ENCODE data around the gene NPIPA8. TPM values are rescaled to one million over a fixed set of nuclear protein-coding genes. Genes with fewer than 3 reads are reported as not detected.
"Not testable (repeated sequence)": the region's sequence is repeated elsewhere in the genome, so short reads cannot be mapped to it uniquely, and the experiment has no call there.

NPIPA8 gene
- total RNA-seq, 1 donor from 2014 or later, result 0.56 TPM

- not testable (repeated sequence) for H3K4me1 Mint-ChIP-seq (ENCODE audit: unreplicated experiment); H3K9me3 Mint-ChIP-seq (ENCODE audit: unreplicated experiment); H3K27ac Mint-ChIP-seq (ENCODE audit: unreplicated experiment); DNase-seq (ENCODE audit: extremely low spot score, unreplicated experiment); H3K4me3 Mint-ChIP-seq (ENCODE audit: unreplicated experiment); H3K36me3 Mint-ChIP-seq (ENCODE audit: unreplicated experiment); H3K27me3 Mint-ChIP-seq (ENCODE audit: unreplicated experiment)
Observed at GRCh38 chr16:18307241-18307640, 29.3 kb downstream of the NPIPA8 start.

- H3K9me3 Mint-ChIP-seq (ENCODE audit: unreplicated experiment); H3K27ac Mint-ChIP-seq (ENCODE audit: unreplicated experiment); H3K27me3 Mint-ChIP-seq (ENCODE audit: unreplicated experiment); DNase-seq (ENCODE audit: extremely low spot score, unreplicated experiment); H3K36me3 Mint-ChIP-seq (ENCODE audit: unreplicated experiment); H3K4me1 Mint-ChIP-seq (ENCODE audit: unreplicated experiment); H3K4me3 Mint-ChIP-seq (ENCODE audit: unreplicated experiment): not testable (repeated sequence)
Observed at GRCh38 chr16:18306066-18306465, 30.5 kb downstream of the NPIPA8 start.

- DNase-seq (ENCODE audit: extremely low spot score, unreplicated experiment); H3K27me3 Mint-ChIP-seq (ENCODE audit: unreplicated experiment); H3K27ac Mint-ChIP-seq (ENCODE audit: unreplicated experiment); H3K4me3 Mint-ChIP-seq (ENCODE audit: unreplicated experiment); H3K4me1 Mint-ChIP-seq (ENCODE audit: unreplicated experiment); H3K36me3 Mint-ChIP-seq (ENCODE audit: unreplicated experiment); H3K9me3 Mint-ChIP-seq (ENCODE audit: unreplicated experiment): not testable (repeated sequence)
Observed at GRCh38 chr16:18303059-18303706, 33.4 kb downstream of the NPIPA8 start.

- H3K4me3 Mint-ChIP-seq (ENCODE audit: unreplicated experiment); H3K27ac Mint-ChIP-seq (ENCODE audit: unreplicated experiment); H3K27me3 Mint-ChIP-seq (ENCODE audit: unreplicated experiment); H3K36me3 Mint-ChIP-seq (ENCODE audit: unreplicated experiment); DNase-seq (ENCODE audit: extremely low spot score, unreplicated experiment); H3K4me1 Mint-ChIP-seq (ENCODE audit: unreplicated experiment); H3K9me3 Mint-ChIP-seq (ENCODE audit: unreplicated experiment): not testable (repeated sequence)
Observed at GRCh38 chr16:18297714-18298113, 38.8 kb downstream of the NPIPA8 start.

- not testable (repeated sequence) for H3K4me3 Mint-ChIP-seq (ENCODE audit: unreplicated experiment); H3K4me1 Mint-ChIP-seq (ENCODE audit: unreplicated experiment); H3K27ac Mint-ChIP-seq (ENCODE audit: unreplicated experiment); H3K9me3 Mint-ChIP-seq (ENCODE audit: unreplicated experiment); H3K27me3 Mint-ChIP-seq (ENCODE audit: unreplicated experiment); H3K36me3 Mint-ChIP-seq (ENCODE audit: unreplicated experiment); DNase-seq (ENCODE audit: extremely low spot score, unreplicated experiment)
Observed at GRCh38 chr16:18296931-18297330, 39.6 kb downstream of the NPIPA8 start.

GRCh38 chr16:18294371-18294770 is 42.2 kb downstream of the NPIPA8 start:
- not testable (repeated sequence) for H3K4me1 Mint-ChIP-seq (ENCODE audit: unreplicated experiment); H3K36me3 Mint-ChIP-seq (ENCODE audit: unreplicated experiment); DNase-seq (ENCODE audit: extremely low spot score, unreplicated experiment); H3K27me3 Mint-ChIP-seq (ENCODE audit: unreplicated experiment); H3K9me3 Mint-ChIP-seq (ENCODE audit: unreplicated experiment); H3K27ac Mint-ChIP-seq (ENCODE audit: unreplicated experiment); H3K4me3 Mint-ChIP-seq (ENCODE audit: unreplicated experiment)

- H3K27me3 Mint-ChIP-seq (ENCODE audit: unreplicated experiment); H3K9me3 Mint-ChIP-seq (ENCODE audit: unreplicated experiment); H3K36me3 Mint-ChIP-seq (ENCODE audit: unreplicated experiment); DNase-seq (ENCODE audit: extremely low spot score, unreplicated experiment); H3K4me3 Mint-ChIP-seq (ENCODE audit: unreplicated experiment); H3K4me1 Mint-ChIP-seq (ENCODE audit: unreplicated experiment); H3K27ac Mint-ChIP-seq (ENCODE audit: unreplicated experiment): not testable (repeated sequence)
Observed at GRCh38 chr16:18293337-18293956, 43.1 kb downstream of the NPIPA8 start.

- not testable (repeated sequence) for H3K4me3 Mint-ChIP-seq (ENCODE audit: unreplicated experiment); H3K9me3 Mint-ChIP-seq (ENCODE audit: unreplicated experiment); DNase-seq (ENCODE audit: extremely low spot score, unreplicated experiment); H3K27ac Mint-ChIP-seq (ENCODE audit: unreplicated experiment); H3K36me3 Mint-ChIP-seq (ENCODE audit: unreplicated experiment); H3K27me3 Mint-ChIP-seq (ENCODE audit: unreplicated experiment); H3K4me1 Mint-ChIP-seq (ENCODE audit: unreplicated experiment)
Observed at GRCh38 chr16:18290959-18291358, 45.6 kb downstream of the NPIPA8 start.

GRCh38 chr16:18286342-18286741 is 50.2 kb downstream of the NPIPA8 start:
- H3K9me3 Mint-ChIP-seq (ENCODE audit: unreplicated experiment); H3K27ac Mint-ChIP-seq (ENCODE audit: unreplicated experiment); H3K27me3 Mint-ChIP-seq (ENCODE audit: unreplicated experiment); H3K4me1 Mint-ChIP-seq (ENCODE audit: unreplicated experiment); DNase-seq (ENCODE audit: extremely low spot score, unreplicated experiment); H3K36me3 Mint-ChIP-seq (ENCODE audit: unreplicated experiment); H3K4me3 Mint-ChIP-seq (ENCODE audit: unreplicated experiment): not testable (repeated sequence)

- H3K4me3 Mint-ChIP-seq (ENCODE audit: unreplicated experiment); H3K4me1 Mint-ChIP-seq (ENCODE audit: unreplicated experiment); H3K36me3 Mint-ChIP-seq (ENCODE audit: unreplicated experiment); H3K9me3 Mint-ChIP-seq (ENCODE audit: unreplicated experiment); H3K27me3 Mint-ChIP-seq (ENCODE audit: unreplicated experiment); DNase-seq (ENCODE audit: extremely low spot score, unreplicated experiment); H3K27ac Mint-ChIP-seq (ENCODE audit: unreplicated experiment): not testable (repeated sequence)
Observed at GRCh38 chr16:18280319-18280718, 56.2 kb downstream of the NPIPA8 start.

GRCh38 chr16:18276756-18277155 is 59.8 kb downstream of the NPIPA8 start:
- H3K9me3 Mint-ChIP-seq (ENCODE audit: unreplicated experiment); H3K27me3 Mint-ChIP-seq (ENCODE audit: unreplicated experiment); H3K4me3 Mint-ChIP-seq (ENCODE audit: unreplicated experiment); H3K36me3 Mint-ChIP-seq (ENCODE audit: unreplicated experiment); H3K27ac Mint-ChIP-seq (ENCODE audit: unreplicated experiment); H3K4me1 Mint-ChIP-seq (ENCODE audit: unreplicated experiment); DNase-seq (ENCODE audit: extremely low spot score, unreplicated experiment): not testable (repeated sequence)

- not testable (repeated sequence) for H3K4me3 Mint-ChIP-seq (ENCODE audit: unreplicated experiment); H3K36me3 Mint-ChIP-seq (ENCODE audit: unreplicated experiment); H3K9me3 Mint-ChIP-seq (ENCODE audit: unreplicated experiment); H3K27ac Mint-ChIP-seq (ENCODE audit: unreplicated experiment); H3K4me1 Mint-ChIP-seq (ENCODE audit: unreplicated experiment); DNase-seq (ENCODE audit: extremely low spot score, unreplicated experiment); H3K27me3 Mint-ChIP-seq (ENCODE audit: unreplicated experiment)
Observed at GRCh38 chr16:18270171-18270570, 66.4 kb downstream of the NPIPA8 start.

Measured in osteocyte (in vitro differentiated cells).